Subcutaneous adipose tissue (tissue), 4 donors: ENCODE measurements around the gene AGAP1. TPM values are rescaled to one million over a fixed set of nuclear protein-coding genes. Genes with fewer than 3 reads are reported as not detected.

Experiments used
- CTCF ChIP-seq: fragments of 450-650 bp; IDR thresholded peaks from one replicate; pipeline ENCODE4 v1.5.1; 2016; ENCODE audit warnings: low read depth, mild to moderate bottlenecking, control low read depth, antibody characterized with exemption, moderate library complexity
- total RNA-seq, 4 donors: library from RNA; depleted of rRNA; stranded (reverse); fragments of >200 nt; gene quantifications; one replicate each; pipeline ENCODE4 v1.1.0, GENCODE V29; 2016

Gene AGAP1
- total RNA-seq, 4 donors from 2014 or later, result 13.6 to 26.3 (median 23.6) TPM

DNA sequence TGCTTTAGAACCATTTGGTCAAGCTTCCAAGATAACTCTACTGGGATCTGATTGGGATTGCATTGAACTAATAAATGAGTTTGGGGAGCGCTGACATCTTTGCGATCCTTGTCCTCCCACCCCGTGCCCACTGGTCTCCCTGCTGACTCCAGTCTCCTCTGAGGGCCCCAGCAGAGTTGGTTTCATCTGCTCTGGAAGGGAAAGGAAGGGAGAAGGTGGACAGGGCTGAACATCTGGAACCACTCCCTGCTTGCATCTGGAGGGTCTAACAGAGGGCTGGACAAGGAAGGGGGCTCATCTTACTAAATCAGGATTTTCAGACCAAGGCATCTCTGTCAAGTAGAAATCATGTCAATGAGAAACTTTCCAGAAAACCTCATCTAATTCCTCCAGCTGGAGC, 661.6 kb downstream of the AGAP1 start:
- no peak for TF ChIP-seq CTCF

- TF ChIP-seq CTCF, result no peak
These were observed 662.4 kb downstream of the AGAP1 start for GRCh38 chr2:236156095-236156859.

DNA sequence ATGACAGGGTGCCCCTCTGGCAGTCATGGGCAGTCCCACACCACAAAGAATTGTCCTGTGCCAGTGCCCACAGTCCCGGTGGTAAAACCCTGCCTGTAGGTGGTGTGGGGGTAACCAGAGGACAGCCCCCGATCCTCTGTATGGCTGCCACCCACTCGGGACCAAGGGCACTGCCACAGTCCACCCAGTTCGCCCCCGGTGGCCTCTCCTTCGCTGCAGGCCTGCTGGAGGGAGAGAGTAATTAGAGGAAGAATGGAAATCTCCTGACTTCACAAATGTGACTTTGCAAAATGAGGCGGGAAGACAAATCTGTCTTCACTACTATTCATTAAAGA, 663.0 kb downstream of the AGAP1 start:
- no peak for TF ChIP-seq CTCF

DNA sequence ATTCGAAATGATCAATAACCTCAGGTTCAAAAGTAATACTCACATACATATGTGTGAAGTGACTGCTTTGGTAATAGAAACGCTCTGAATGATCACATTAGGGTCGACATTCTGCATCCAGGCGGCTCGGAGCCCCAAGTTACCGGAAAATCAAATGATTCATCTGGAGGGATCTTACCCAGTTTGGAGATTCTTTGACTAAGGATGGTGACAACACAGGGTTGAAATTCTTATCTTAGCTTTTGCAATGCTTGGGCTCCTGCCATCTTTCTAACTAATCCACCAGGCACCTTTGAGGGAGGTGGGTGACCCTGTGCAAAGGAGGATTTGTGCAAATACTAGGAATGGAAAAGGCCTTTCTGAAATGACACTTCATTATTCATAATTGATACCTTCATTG, 663.5 kb downstream of the AGAP1 start:
- TF ChIP-seq CTCF, result no peak

DNA sequence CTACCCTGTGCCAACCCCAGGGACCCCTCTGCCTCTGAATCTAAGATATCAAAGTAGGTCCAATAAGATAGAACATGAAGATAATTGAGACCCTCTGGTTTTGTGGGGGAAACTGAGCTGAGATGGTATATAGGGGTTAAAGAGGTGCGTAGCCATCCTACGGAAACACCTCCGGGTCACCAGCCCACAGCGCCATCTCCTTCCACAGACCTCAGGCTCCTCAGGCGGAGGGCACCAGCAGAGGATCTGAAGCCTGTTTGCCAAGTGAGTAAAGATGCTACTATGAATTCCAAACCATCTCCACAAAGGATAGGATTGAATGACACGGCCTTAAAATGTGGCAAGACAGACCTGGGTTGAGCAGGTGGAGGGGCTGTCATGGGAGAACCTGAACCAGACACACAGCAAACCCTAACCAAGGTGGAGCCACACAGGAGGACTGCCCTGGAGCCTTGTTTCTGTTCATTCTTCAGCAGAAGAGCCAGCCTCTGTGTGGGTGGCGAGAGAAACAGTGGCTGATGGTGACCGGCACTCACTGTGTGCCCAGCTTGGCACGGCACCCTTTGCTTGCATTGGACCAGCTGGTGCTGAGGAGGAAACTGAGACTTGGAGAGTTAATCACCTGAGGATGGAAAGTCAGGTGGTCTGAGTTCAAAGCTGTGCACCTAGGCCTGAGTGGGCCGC, 664.1 kb downstream of the AGAP1 start:
- TF ChIP-seq CTCF, result no peak

DNA sequence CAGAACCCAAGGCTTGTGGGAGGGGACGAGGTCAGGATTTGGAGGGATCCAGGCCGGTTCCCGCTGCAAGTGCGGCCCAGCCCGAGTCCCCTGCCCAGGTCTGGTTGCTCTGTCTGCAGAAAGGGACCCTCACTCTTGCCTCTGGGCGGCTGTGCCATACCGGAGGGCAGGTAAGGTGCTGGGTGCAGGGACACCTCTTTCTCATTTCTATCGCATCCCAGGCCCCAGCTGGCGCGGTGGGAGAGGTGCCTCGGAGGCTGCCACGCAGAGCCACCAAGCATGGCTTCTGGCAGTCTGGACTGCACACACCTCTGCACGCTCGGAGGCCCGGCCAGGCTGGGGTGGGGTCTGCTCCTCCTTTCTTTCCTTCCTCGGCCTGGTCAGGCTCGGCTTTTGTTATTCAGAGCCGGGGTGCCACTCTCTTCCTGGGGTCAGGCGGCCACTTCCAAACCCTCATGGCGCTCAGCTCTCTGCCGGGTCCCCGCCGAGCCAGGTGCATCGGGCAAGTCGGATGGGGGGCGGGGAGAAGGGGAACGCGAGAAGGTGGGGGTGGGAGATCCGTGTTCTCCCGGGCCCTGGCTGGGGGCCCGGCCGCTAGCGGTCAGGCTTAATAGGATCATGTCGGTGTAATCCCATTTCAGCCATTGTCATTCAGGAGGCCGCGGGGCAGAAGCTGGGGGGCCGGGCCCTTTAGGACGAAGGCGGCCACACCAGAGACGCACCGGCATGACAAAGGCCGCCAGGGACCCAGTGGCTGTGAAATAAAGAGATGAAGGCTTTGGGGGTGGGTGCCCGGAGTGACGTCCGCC, 665.3 kb downstream of the AGAP1 start:
- TF ChIP-seq CTCF, result no peak

- no peak for TF ChIP-seq CTCF
These were observed 665.9 kb downstream of the AGAP1 start for GRCh38 chr2:236159778-236160170.
